Medulla oblongata (tissue), 1 donor: ENCODE results near the gene EEF1A2.

Experiments used
- DNase-seq: peaks from one replicate; pipeline ENCODE4 v3.0.0-alpha.2; 2015; ENCODE audit errors: extremely low spot score

EEF1A2 gene

GRCh38 chr20:63498960-63499337 lies at the start of gene EEF1A2:
EEF1A2 (minus strand) TSS chr20:63499083; CDS start chr20:63497763, 1,320 bp downstream.
- no peak for DNase-seq

- no peak for DNase-seq
Measured at GRCh38 chr20:63548542-63548941, 49.7 kb upstream of the EEF1A2 start.

GRCh38 chr20:63547725-63548480 lies 49.0 kb upstream of the EEF1A2 start, which contains the start of gene SRMS:
SRMS (minus strand) TSS chr20:63547749; CDS start chr20:63547463, 286 bp downstream.
- DNase-seq = no peak

- DNase-seq = no peak
Measured at GRCh38 chr20:63546956-63547724, 48.3 kb upstream of the EEF1A2 start.

GRCh38 chr20:63546256-63546955 lies 47.5 kb upstream of the EEF1A2 start:
- no peak for DNase-seq

GRCh38 chr20:63545814-63546213 lies 46.9 kb upstream of the EEF1A2 start:
- DNase-seq = no peak

- DNase-seq = no peak
Measured at GRCh38 chr20:63544958-63545516, 46.2 kb upstream of the EEF1A2 start.

- no peak for DNase-seq
Measured at GRCh38 chr20:63544241-63544957, 45.5 kb upstream of the EEF1A2 start.

GRCh38 chr20:63543733-63544132 lies 44.9 kb upstream of the EEF1A2 start:
- DNase-seq = no peak

GRCh38 chr20:63543131-63543530 lies 44.2 kb upstream of the EEF1A2 start:
- DNase-seq = no peak

- DNase-seq = no peak
Measured at GRCh38 chr20:63542696-63543095, 43.8 kb upstream of the EEF1A2 start.

- DNase-seq = no peak
Measured at GRCh38 chr20:63542031-63542559, 43.2 kb upstream of the EEF1A2 start.

GRCh38 chr20:63541371-63541770 lies 42.5 kb upstream of the EEF1A2 start:
- DNase-seq = no peak

GRCh38 chr20:63540417-63541186 lies 41.7 kb upstream of the EEF1A2 start:
- DNase-seq = no peak

GRCh38 chr20:63539441-63540370 lies 40.8 kb upstream of the EEF1A2 start:
- DNase-seq = no peak

GRCh38 chr20:63539092-63539430 lies 40.2 kb upstream of the EEF1A2 start:
- DNase-seq = no peak

- no peak for DNase-seq
Measured at GRCh38 chr20:63538204-63539091, 39.6 kb upstream of the EEF1A2 start.

GRCh38 chr20:63537525-63538203 lies 38.8 kb upstream of the EEF1A2 start:
- peak; percentile 82 for DNase-seq
